ENCODE results near the gene IGSF23.
"Not testable (repeated sequence)": the region's sequence is repeated elsewhere in the genome, so short reads cannot be mapped to it uniquely, and the experiment has no call there.

DNA sequence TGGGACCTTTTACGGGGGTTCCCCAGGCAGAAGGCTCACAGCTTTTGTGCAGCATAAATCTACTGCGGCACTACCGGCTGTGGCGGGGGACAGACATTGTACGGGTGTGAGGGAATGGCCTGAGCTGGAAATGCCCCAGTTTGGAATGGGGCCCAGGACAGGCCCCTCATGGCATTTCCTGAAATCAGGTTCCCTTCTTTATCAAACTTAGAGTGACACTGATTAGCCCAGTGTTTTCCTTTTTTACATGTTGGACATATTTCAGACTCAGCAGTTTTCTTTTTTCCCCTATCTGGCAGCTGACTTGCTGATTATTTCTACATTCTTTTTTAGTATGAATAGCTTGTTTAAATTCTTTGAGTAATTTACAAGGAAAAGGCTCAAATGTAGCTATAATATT, 20.7 kb downstream of the IGSF23 start:
- TF ChIP-seq ARNTL (CRISPR knock-in tag; IDR thresholded peaks at IDR 0.05; ENCODE audit: borderline replicate concordance, low read depth); ZNF8 (CRISPR knock-in tag; IDR thresholded peaks at IDR 0.05): not testable (repeated sequence)
- TF ChIP-seq, protein P1, sequence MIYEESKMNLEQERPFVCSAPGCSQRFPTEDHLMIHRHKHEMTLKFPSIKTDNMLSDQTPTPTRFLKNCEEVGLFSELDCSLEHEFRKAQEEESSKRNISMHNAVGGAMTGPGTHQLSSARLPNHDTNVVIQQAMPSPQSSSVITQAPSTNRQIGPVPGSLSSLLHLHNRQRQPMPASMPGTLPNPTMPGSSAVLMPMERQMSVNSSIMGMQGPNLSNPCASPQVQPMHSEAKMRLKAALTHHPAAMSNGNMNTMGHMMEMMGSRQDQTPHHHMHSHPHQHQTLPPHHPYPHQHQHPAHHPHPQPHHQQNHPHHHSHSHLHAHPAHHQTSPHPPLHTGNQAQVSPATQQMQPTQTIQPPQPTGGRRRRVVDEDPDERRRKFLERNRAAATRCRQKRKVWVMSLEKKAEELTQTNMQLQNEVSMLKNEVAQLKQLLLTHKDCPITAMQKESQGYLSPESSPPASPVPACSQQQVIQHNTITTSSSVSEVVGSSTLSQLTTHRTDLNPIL (CRISPR knock-in tag; IDR thresholded peaks at IDR 0.05; ENCODE audit: low read depth) = not testable (repeated sequence)

Data from SK-N-SH treated with all-trans-retinoic acid at 6 μM for 48 hours (cell line).